Measurements from ENCODE around the gene HDAC4.

The HDAC4 gene

DNA sequence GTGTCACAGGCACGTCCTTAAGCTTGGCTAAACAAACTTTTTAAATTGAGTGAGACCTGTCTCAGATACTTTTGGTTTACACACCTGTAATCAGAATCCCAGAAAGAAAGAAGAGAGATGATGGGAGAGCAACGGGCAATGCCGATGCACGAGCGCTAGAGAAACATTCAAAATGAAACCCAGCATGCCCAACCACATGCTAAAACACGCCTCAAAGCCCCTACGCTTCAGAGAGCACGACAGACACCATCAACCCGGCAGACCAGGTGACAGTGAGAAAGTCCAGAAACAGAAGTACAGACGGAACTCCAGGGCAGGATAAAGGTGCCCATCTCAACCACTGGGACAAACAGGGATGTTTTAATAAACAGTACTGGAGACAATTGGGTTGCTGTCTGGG lies 85.5 kb downstream of the HDAC4 start:
- no peaks in the 10 kb centered on the region for H3K9me3 ChIP-seq (ENCODE audit: control insufficient read depth, low read length)
- no peak for DNase-seq
- no peaks in the 10 kb centered on the region for H3K27me3 ChIP-seq (replicated peaks; ENCODE audit: control insufficient read depth, insufficient read depth, low read length, poor library complexity, severe bottlenecking)
- H3K27ac ChIP-seq (ENCODE audit: insufficient read depth, low read length, poor library complexity, severe bottlenecking) = no peak overlapping the region
- no peak overlapping the region for H3K4me3 ChIP-seq (ENCODE audit: insufficient read depth, low read depth, low read length, poor library complexity, severe bottlenecking)
- H3K36me3 ChIP-seq (ENCODE audit: control insufficient read depth, insufficient read depth, low read length) = no peaks in the 10 kb centered on the region
- peaks cover 2% of the 10 kb centered on the region for H3K4me1 ChIP-seq (ENCODE audit: control insufficient read depth, insufficient read depth, low read length, poor library complexity, severe bottlenecking)

DNA sequence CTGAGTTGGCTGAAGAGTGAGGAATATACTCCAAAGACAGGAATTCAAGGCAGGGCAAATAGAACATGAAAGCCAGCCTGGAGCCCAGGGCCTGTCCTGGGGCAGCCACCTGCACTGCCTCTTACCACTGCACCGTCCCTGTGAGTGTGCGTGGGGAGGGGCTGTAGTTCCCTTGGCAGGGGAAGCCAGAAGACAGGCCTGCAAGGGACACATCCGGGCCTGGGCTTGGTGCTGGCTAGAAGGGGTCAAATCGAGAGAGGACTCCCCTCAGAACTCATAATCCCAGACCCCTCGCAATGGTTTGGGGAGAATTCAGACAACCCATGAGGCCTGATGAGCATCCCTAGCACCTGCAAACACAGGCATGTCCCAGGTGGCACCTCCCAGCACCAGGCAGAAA lies 87.0 kb downstream of the HDAC4 start:
- Histone ChIP-seq H3K9me3 (ENCODE audit: control insufficient read depth, low read length) (no peaks in the 10 kb centered on the region), H3K27ac (ENCODE audit: insufficient read depth, low read length, poor library complexity, severe bottlenecking) (no peak overlapping the region), H3K27me3 (replicated peaks; ENCODE audit: control insufficient read depth, insufficient read depth, low read length, poor library complexity, severe bottlenecking) (no peaks in the 10 kb centered on the region), H3K36me3 (ENCODE audit: control insufficient read depth, insufficient read depth, low read length) (no peaks in the 10 kb centered on the region), H3K4me1 (ENCODE audit: control insufficient read depth, insufficient read depth, low read length, poor library complexity, severe bottlenecking) (peaks cover 2% of the 10 kb centered on the region), H3K4me3 (ENCODE audit: insufficient read depth, low read depth, low read length, poor library complexity, severe bottlenecking) (no peak overlapping the region)
- no peak for DNase-seq

DNA sequence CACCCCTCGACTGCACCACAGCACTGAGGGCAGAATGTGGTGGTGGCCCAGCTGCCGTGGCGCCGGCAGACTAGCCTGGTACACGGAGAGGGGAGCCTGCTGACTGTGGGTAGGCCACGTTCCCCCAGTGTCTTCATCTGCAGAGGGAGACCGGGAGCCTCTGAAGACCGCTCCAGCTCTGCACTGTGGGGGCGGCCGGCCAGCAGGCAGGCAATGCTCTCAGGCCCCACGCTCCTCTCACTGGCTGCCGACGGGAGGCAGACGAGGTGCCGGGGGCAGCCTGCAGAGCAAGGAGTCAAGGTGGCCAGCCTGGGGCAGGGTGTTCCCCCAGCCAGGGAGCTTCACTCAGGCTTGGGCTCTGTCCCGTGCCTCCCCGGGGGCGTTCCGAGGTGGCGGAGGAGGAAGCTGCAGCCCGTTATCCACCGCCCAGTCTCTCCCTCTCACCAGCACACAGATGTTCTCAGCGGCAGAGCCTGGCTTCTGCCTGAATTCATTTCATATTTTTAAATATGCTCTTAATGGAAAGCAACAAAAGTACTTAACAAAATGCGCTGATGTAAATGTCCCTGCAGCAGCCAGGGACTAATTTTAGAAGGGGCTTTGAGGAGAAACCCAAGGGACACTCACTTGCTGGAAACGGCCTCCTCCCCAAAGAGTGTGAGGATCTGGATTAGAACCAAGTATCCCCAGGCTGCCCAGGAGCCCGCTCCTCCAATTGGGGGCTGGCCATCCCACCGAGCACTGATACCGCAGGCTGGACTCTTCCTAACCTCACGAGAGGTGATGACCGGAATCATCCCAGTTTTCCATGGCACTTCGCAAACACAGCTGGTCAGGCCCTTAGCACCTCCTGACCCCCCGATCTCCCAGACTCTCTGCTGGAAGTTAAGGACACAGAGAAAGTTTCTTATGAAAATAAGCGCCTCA lies 87.8 kb downstream of the HDAC4 start:
- H3K27ac ChIP-seq (ENCODE audit: insufficient read depth, low read length, poor library complexity, severe bottlenecking) = no peak overlapping the region
- H3K36me3 ChIP-seq (ENCODE audit: control insufficient read depth, insufficient read depth, low read length) = no peaks in the 10 kb centered on the region
- H3K9me3 ChIP-seq (ENCODE audit: control insufficient read depth, low read length) = no peaks in the 10 kb centered on the region
- H3K4me1 ChIP-seq (ENCODE audit: control insufficient read depth, insufficient read depth, low read length, poor library complexity, severe bottlenecking) = peaks cover 2% of the 10 kb centered on the region
- no peak for DNase-seq
- H3K4me3 ChIP-seq (ENCODE audit: insufficient read depth, low read depth, low read length, poor library complexity, severe bottlenecking) = no peak overlapping the region
- H3K27me3 ChIP-seq (replicated peaks; ENCODE audit: control insufficient read depth, insufficient read depth, low read length, poor library complexity, severe bottlenecking) = no peaks in the 10 kb centered on the region

DNA sequence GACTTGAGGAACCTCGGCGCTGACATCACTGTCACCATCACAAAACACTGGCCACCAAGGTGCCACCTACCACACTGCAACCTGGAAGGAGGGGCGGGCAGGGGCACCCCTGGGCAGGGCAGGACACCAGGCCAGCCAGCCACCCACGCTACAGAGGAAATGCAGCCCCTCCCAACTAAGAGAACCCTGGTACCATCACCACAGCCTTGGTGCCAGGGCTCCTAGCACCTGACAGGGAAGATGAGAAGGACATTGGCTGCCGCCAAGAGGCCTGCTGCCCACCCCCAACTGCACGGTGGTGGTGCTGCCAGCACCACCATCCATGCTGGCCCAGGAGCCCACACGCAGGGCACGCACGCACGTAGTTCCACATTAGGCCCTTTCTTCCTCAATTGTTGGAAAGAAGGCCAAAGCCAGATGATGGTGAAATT lies 88.7 kb downstream of the HDAC4 start:
- Histone ChIP-seq H3K27me3 (replicated peaks; ENCODE audit: control insufficient read depth, insufficient read depth, low read length, poor library complexity, severe bottlenecking) (no peaks in the 10 kb centered on the region), H3K4me1 (ENCODE audit: control insufficient read depth, insufficient read depth, low read length, poor library complexity, severe bottlenecking) (no peaks in the 10 kb centered on the region), H3K9me3 (ENCODE audit: control insufficient read depth, low read length) (no peaks in the 10 kb centered on the region), H3K27ac (ENCODE audit: insufficient read depth, low read length, poor library complexity, severe bottlenecking) (no peak overlapping the region), H3K36me3 (ENCODE audit: control insufficient read depth, insufficient read depth, low read length) (no peaks in the 10 kb centered on the region), H3K4me3 (ENCODE audit: insufficient read depth, low read depth, low read length, poor library complexity, severe bottlenecking) (no peak overlapping the region)
- no peak for DNase-seq

DNA sequence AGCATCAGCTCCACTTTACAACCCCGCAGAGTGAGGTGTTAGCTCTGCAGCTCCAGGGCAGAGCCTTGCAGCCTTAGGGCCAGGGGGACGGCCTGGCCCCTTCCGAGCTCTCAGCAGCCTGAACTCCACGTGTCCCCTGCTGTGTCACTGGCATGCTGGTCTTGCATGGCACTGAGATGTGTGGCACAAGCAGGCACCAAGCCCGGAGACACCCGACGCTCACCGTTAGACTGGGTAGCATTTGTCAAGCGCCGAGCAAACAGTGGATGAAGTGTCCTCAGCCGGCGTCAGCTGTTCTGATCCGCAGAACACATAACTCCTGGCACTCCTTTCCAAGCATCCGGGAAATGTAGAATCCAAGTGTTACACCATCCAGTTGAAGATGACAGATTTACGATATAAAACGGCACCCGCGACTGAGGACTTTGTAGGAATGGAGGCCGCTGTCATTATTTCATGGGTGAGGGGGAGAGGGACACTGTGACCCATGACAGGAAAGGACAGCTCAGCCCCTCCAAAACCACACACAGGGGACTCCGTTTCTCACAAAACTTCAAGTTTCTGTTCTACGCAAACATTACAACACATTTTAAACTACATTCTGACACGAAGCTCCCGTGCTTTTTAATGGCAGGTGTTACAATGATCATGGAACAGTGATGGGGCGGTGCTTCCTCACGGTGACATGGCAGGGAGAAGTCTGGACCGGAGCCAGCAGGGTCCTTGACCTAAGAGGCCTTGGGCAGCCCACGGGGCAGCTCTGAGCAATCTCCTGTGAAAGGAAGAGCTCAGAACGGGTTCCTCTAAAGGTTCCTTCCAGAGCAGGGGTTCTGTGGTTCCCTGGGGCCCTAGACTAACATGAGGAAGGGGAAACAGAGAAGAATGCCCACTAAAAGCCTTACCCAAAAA lies 89.4 kb downstream of the HDAC4 start:
- Histone ChIP-seq H3K4me1 (ENCODE audit: control insufficient read depth, insufficient read depth, low read length, poor library complexity, severe bottlenecking) (no peaks in the 10 kb centered on the region), H3K4me3 (ENCODE audit: insufficient read depth, low read depth, low read length, poor library complexity, severe bottlenecking) (no peak overlapping the region), H3K36me3 (ENCODE audit: control insufficient read depth, insufficient read depth, low read length) (no peaks in the 10 kb centered on the region), H3K27ac (ENCODE audit: insufficient read depth, low read length, poor library complexity, severe bottlenecking) (no peak overlapping the region), H3K27me3 (replicated peaks; ENCODE audit: control insufficient read depth, insufficient read depth, low read length, poor library complexity, severe bottlenecking) (no peaks in the 10 kb centered on the region), H3K9me3 (ENCODE audit: control insufficient read depth, low read length) (no peaks in the 10 kb centered on the region)
- DNase-seq = no peak

GRCh38 chr2:239310401-239311061 lies 90.3 kb downstream of the HDAC4 start:
- H3K9me3 ChIP-seq (ENCODE audit: control insufficient read depth, low read length) = no peaks in the 10 kb centered on the region
- no peaks in the 10 kb centered on the region for H3K4me1 ChIP-seq (ENCODE audit: control insufficient read depth, insufficient read depth, low read length, poor library complexity, severe bottlenecking)
- no peak overlapping the region for H3K27ac ChIP-seq (ENCODE audit: insufficient read depth, low read length, poor library complexity, severe bottlenecking)
- no peaks in the 10 kb centered on the region for H3K36me3 ChIP-seq (ENCODE audit: control insufficient read depth, insufficient read depth, low read length)
- no peaks in the 10 kb centered on the region for H3K27me3 ChIP-seq (replicated peaks; ENCODE audit: control insufficient read depth, insufficient read depth, low read length, poor library complexity, severe bottlenecking)
- DNase-seq = no peak
- H3K4me3 ChIP-seq (ENCODE audit: insufficient read depth, low read depth, low read length, poor library complexity, severe bottlenecking) = no peak overlapping the region

- Histone ChIP-seq H3K27me3 (replicated peaks; ENCODE audit: control insufficient read depth, insufficient read depth, low read length, poor library complexity, severe bottlenecking) (no peaks in the 10 kb centered on the region), H3K4me3 (ENCODE audit: insufficient read depth, low read depth, low read length, poor library complexity, severe bottlenecking) (no peak overlapping the region), H3K9me3 (ENCODE audit: control insufficient read depth, low read length) (no peaks in the 10 kb centered on the region), H3K27ac (ENCODE audit: insufficient read depth, low read length, poor library complexity, severe bottlenecking) (no peak overlapping the region), H3K36me3 (ENCODE audit: control insufficient read depth, insufficient read depth, low read length) (no peaks in the 10 kb centered on the region), H3K4me1 (ENCODE audit: control insufficient read depth, insufficient read depth, low read length, poor library complexity, severe bottlenecking) (no peaks in the 10 kb centered on the region)
- no peak for DNase-seq
Observed at GRCh38 chr2:239309398-239310245, 91.2 kb downstream of the HDAC4 start.

- no peak for DNase-seq
- Histone ChIP-seq H3K36me3 (ENCODE audit: control insufficient read depth, insufficient read depth, low read length) (no peaks in the 10 kb centered on the region), H3K9me3 (ENCODE audit: control insufficient read depth, low read length) (no peaks in the 10 kb centered on the region), H3K27ac (ENCODE audit: insufficient read depth, low read length, poor library complexity, severe bottlenecking) (no peak overlapping the region), H3K27me3 (replicated peaks; ENCODE audit: control insufficient read depth, insufficient read depth, low read length, poor library complexity, severe bottlenecking) (no peaks in the 10 kb centered on the region), H3K4me1 (ENCODE audit: control insufficient read depth, insufficient read depth, low read length, poor library complexity, severe bottlenecking) (no peaks in the 10 kb centered on the region), H3K4me3 (ENCODE audit: insufficient read depth, low read depth, low read length, poor library complexity, severe bottlenecking) (no peak overlapping the region)
Observed at GRCh38 chr2:239308661-239309397, 92.0 kb downstream of the HDAC4 start.
